Measurements from ENCODE around the gene GTPBP1. TPM values are rescaled to one million over a fixed set of nuclear protein-coding genes. Genes with fewer than 3 reads are reported as not detected.

The GTPBP1 gene
- total and polyA plus RNA-seq, 2 of the 13 experiments (the other 11 are each of a cell fraction or from before 2014, with no cell fraction given): 22.3 to 27.0 TPM

DNA sequence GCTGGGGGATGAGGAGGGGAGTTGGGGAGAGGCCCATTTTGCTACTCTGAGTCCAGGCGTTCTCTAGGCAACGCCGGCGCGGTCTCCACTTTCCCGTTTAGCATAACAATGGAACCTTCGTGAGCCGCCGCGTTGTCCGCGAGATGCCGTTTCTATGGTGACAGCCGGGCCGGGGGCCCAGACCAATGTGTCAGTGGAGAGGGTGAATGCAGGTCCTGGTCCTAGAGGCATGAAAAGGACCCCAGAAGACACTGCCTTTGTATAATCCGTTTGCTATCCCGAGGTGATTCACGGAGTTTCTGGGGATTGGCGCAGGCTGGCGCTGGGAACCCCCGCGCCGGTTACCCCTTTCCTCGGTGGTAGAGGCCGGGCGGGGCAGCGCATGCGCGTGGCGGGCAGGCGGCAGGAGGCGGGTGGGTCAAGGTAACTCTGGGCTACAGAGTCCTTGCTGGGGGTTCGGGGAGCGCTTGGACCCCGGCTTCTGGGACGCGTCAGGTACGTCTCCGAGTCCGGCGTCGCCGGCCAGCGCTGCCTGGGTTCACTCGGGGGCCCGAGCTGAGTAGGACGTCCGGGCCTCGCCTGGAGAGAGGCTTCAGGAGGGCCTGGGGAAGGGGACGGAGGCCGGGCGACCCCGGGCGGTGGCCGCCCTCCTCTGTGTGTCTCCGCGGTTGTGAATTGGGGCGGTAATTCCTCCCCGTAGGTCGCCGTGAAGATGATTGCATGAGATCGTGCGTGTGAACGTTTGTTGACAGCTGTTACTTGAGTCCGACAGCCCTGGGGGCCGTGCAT lies 49.3 kb upstream of the GTPBP1 start, which contains the start of the genes CBY1 and FAM227A (continued):
- TF ChIP-seq ZNF781 (CRISPR knock-in tag; IDR thresholded peaks at IDR 0.05; ENCODE audit: borderline replicate concordance, not compliant biosample characterization) (no peak), MAF1 (CRISPR knock-in tag; IDR thresholded peaks at IDR 0.05; ENCODE audit: borderline replicate concordance) (no peak), MYNN (CRISPR knock-in tag; IDR thresholded peaks at IDR 0.05; ENCODE audit: low read depth) (no peak), ZNF790 (CRISPR knock-in tag; IDR thresholded peaks at IDR 0.05; ENCODE audit: borderline replicate concordance) (peak; percentile 50; the same call in 1 of the 2 replicates), ZBTB1 (CRISPR knock-in tag; IDR thresholded peaks at IDR 0.05; ENCODE audit: borderline replicate concordance) (no peak; the same call in 1 of the 2 replicates), STAT5B (CRISPR knock-in tag; IDR thresholded peaks at IDR 0.05) (no peak), EED (CRISPR knock-in tag; IDR thresholded peaks at IDR 0.05) (no peak), ZNF367 (CRISPR knock-in tag; IDR thresholded peaks at IDR 0.05; ENCODE audit: borderline replicate concordance) (no peak), SNRNP70 (IDR thresholded peaks at IDR 0.05; ENCODE audit: low read depth, low read length) (no peak), ATF7 (IDR thresholded peaks at IDR 0.05) (peak; percentile 74), ATF7 (CRISPR knock-in tag; IDR thresholded peaks at IDR 0.05) (no peak), ZNF879 (CRISPR knock-in tag; IDR thresholded peaks at IDR 0.05) (0 out of 2 replicates have a peak, but pooled peaks have one; percentile 34), KLF12 (CRISPR knock-in tag; IDR thresholded peaks at IDR 0.05; ENCODE audit: borderline replicate concordance) (peak; percentile 80; the same call in 1 of the 2 replicates), TAF15 (IDR thresholded peaks at IDR 0.05; ENCODE audit: low read depth, low read length, poor library complexity, severe bottlenecking) (no peak)
- TF ChIP-seq, protein P1, sequence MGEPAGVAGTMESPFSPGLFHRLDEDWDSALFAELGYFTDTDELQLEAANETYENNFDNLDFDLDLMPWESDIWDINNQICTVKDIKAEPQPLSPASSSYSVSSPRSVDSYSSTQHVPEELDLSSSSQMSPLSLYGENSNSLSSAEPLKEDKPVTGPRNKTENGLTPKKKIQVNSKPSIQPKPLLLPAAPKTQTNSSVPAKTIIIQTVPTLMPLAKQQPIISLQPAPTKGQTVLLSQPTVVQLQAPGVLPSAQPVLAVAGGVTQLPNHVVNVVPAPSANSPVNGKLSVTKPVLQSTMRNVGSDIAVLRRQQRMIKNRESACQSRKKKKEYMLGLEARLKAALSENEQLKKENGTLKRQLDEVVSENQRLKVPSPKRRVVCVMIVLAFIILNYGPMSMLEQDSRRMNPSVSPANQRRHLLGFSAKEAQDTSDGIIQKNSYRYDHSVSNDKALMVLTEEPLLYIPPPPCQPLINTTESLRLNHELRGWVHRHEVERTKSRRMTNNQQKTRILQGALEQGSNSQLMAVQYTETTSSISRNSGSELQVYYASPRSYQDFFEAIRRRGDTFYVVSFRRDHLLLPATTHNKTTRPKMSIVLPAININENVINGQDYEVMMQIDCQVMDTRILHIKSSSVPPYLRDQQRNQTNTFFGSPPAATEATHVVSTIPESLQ (CRISPR knock-in tag; conservative IDR thresholded peaks at IDR 0.05): no peak
- TF ChIP-seq, protein P2, sequence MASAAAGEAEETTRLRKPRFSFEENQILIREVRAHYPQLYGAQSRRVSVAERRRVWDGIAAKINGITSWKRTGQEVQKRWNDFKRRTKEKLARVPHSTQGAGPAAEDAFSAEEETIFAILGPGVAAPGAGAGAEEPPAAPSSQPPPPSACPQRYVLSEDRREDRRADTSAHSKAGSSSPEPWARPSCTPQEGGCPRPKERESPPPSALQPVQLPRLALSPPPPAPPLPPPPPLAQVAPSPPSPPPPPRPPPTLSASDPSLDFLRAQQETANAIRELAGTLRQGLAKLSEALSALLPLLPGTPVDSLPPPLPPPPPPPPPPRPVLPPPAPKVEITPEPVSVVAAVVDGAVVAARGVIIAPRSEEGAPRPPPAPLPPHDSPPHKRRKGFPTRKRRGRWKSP (CRISPR knock-in tag; IDR thresholded peaks at IDR 0.05): no peak
- TF ChIP-seq, protein P3, sequence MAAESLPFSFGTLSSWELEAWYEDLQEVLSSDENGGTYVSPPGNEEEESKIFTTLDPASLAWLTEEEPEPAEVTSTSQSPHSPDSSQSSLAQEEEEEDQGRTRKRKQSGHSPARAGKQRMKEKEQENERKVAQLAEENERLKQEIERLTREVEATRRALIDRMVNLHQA (CRISPR knock-in tag; IDR thresholded peaks at IDR 0.05): no peak
- TF ChIP-seq, protein P4, sequence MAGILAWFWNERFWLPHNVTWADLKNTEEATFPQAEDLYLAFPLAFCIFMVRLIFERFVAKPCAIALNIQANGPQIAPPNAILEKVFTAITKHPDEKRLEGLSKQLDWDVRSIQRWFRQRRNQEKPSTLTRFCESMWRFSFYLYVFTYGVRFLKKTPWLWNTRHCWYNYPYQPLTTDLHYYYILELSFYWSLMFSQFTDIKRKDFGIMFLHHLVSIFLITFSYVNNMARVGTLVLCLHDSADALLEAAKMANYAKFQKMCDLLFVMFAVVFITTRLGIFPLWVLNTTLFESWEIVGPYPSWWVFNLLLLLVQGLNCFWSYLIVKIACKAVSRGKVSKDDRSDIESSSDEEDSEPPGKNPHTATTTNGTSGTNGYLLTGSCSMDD (CRISPR knock-in tag; IDR thresholded peaks at IDR 0.05): no peak
- TF ChIP-seq, protein P5, sequence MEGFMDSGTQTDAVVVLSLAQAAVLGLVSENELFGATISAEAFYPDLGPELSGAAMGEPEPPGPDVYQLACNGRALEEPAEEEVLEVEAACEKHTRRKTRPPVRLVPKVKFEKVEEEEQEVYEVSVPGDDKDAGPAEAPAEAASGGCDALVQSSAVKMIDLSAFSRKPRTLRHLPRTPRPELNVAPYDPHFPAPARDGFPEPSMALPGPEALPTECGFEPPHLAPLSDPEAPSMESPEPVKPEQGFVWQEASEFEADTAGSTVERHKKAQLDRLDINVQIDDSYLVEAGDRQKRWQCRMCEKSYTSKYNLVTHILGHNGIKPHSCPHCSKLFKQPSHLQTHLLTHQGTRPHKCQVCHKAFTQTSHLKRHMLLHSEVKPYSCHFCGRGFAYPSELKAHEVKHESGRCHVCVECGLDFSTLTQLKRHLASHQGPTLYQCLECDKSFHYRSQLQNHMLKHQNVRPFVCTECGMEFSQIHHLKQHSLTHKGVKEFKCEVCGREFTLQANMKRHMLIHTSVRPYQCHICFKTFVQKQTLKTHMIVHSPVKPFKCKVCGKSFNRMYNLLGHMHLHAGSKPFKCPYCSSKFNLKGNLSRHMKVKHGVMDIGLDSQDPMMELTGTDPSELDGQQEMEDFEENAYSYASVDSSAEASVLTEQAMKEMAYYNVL (CRISPR knock-in tag; IDR thresholded peaks at IDR 0.05; ENCODE audit: borderline replicate concordance): no peak
- TF ChIP-seq, protein P6, sequence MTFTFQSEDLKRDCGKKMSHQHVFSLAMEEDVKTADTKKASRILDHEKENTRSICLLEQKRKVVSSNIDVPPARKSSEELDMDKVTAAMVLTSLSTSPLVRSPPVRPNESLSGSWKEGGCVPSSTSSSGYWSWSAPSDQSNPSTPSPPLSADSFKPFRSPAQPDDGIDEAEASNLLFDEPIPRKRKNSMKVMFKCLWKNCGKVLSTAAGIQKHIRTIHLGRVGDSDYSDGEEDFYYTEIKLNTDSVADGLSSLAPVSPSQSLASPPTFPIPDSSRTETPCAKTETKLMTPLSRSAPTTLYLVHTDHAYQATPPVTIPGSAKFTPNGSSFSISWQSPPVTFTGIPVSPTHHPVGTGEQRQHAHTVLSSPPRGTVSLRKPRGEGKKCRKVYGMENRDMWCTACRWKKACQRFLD (CRISPR knock-in tag; IDR thresholded peaks at IDR 0.05; ENCODE audit: borderline replicate concordance): no peak
